ENCODE results near the gene CKMT2. TPM values are rescaled to one million over a fixed set of nuclear protein-coding genes. Genes with fewer than 3 reads are reported as not detected.
"Not testable (repeated sequence)": the region's sequence is repeated elsewhere in the genome, so short reads cannot be mapped to it uniquely, and the experiment has no call there.

CKMT2 gene
- total and polyA plus RNA-seq, 2 of the 4 experiments (the other 2 are of a cell fraction), result 0.21 to 0.36 TPM

DNA sequence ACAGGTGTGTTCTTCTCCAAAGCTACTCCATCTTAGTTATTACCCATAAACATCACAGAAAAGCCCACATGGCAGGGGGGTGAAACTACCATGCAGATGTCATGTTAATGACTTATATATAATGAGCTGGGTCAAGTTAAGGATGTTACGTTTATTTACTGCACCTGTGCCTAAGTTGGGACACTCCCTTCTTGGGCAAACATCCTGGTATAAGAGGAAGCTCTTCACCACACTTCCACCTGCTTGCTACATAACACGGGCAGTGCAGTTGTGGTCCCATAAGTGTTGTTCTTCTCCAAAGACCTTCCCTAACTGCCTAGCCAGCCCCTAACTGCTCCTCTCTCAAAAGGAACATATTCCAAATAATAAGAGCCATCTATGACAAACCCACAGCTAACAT lies 59.0 kb downstream of the CKMT2 start:
- Histone ChIP-seq H3K4ac (ENCODE audit: low read depth, low read length) (no peak overlapping the region), H4K8ac (ENCODE audit: low read depth in 2 of 2, low read length in 2 of 2) (no peak overlapping the region), H3K23ac (ENCODE audit: low read depth, low read length) (no peak overlapping the region), H4K5ac (ENCODE audit: low read depth, low read length) (no peak overlapping the region), H2BK20ac (ENCODE audit: low read depth, low read length) (no peak overlapping the region), H2BK15ac (ENCODE audit: low read depth, low read length) (no peak overlapping the region), H2AK5ac (ENCODE audit: low read depth, low read length) (no peak overlapping the region), H3K4me1 (ENCODE audit: control insufficient read depth, insufficient read depth, low read length) (no peaks in the 10 kb centered on the region), H3K27ac (ENCODE audit: insufficient read depth, low read length) (no peak overlapping the region), H2BK120ac (ENCODE audit: low read depth, low read length) (no peak overlapping the region), H3K14ac (replicated peaks; ENCODE audit: low read depth, low read length) (no peak overlapping the region), H3K36me3 (ENCODE audit: control insufficient read depth, insufficient read depth, low read length) (no peaks in the 10 kb centered on the region), H2AFZ (replicated peaks; ENCODE audit: low read length, poor library complexity) (no peak overlapping the region), H3K79me1 (ENCODE audit: low read depth in 1 of 2, low read length in 2 of 2) (peaks cover 17 to 40% of the 10 kb centered on the region in 2 experiments), H3K18ac (ENCODE audit: low read depth, low read length) (no peak overlapping the region), H2AK9ac (replicated peaks; ENCODE audit: low read depth, low read length, poor library complexity) (no peak overlapping the region), H4K20me1 (ENCODE audit: insufficient read depth, low read length) (peaks cover 13% of the 10 kb centered on the region; the same call in 1 of the 2 replicates), H3K56ac (ENCODE audit: extremely low read depth, insufficient read depth, low read length) (no peak overlapping the region), H3K4me2 (ENCODE audit: low read depth, low read length) (no peak overlapping the region), H3K9me1 (ENCODE audit: insufficient read depth, low read length) (peaks cover 6% of the 10 kb centered on the region; the same call in 1 of the 2 replicates), H2BK5ac (ENCODE audit: low read depth, low read length, poor library complexity, severe bottlenecking) (no peak overlapping the region), H4K91ac (ENCODE audit: insufficient read depth, low read depth, low read length) (no peak overlapping the region), H3K27me3 (ENCODE audit: control insufficient read depth, insufficient read depth, low read length) (no peaks in the 10 kb centered on the region), H3K9ac (ENCODE audit: low read depth, low read length) (no peak overlapping the region), H3K9me3 (ENCODE audit: control insufficient read depth, insufficient read depth, low read length) (peaks cover 4% of the 10 kb centered on the region; the same call in 1 of the 2 replicates), H3K4me3 (ENCODE audit: insufficient read depth, low read depth, low read length) (no peak overlapping the region)
- TF ChIP-seq RAD21 (IDR thresholded peaks at IDR 0.05; ENCODE audit: low read length), result no peak
- BruUV-seq (replicated peaks), result no TSS peak
- ChIA-PET POLR2A (ENCODE audit: unreplicated experiment) (interaction anchor here (0.8 kb wide), 1 partner anchor 9 kb away, joined by 3 read pairs; the partner anchor contains the start of gene ZCCHC9), CTCF (no interaction called here)
- in situ Hi-C loops (cut with MboI; ENCODE audit: low sequenced_read_pairs) (loop anchor here (10.0 kb wide), 1 partner anchor 607 kb away; no protein-coding TSS in a partner anchor), dilution Hi-C loops (cut with HindIII; ENCODE audit: low sequenced_read_pairs, unreplicated experiment) (no loop called here), intact Hi-C loops (cut with micrococcal nuclease) (loop anchor here (10.0 kb wide), 2 partner anchors 47 to 327 kb away; partner anchors contain the start of gene RASGRF2)
- DNase-seq (no peak), ATAC-seq (ENCODE audit: low read depth) (no peak)
- 80% methylated on average over 1 of the region's 2 CpGs; no CpG with 5 or more reads in 1 of the 2 experiments for WGBS, 2 experiments (ENCODE audit: extremely low coverage in 2 of 2, insufficient read length in 1 of 2)

GRCh38 chr5:81294021-81294420 lies 60.9 kb downstream of the CKMT2 start:
- CTCF ChIA-PET; H2BK5ac ChIP-seq (ENCODE audit: low read depth, low read length, poor library complexity, severe bottlenecking); H2AFZ ChIP-seq (replicated peaks; ENCODE audit: low read length, poor library complexity); H3K27me3 ChIP-seq (ENCODE audit: control insufficient read depth, insufficient read depth, low read length); H2AK9ac ChIP-seq (replicated peaks; ENCODE audit: low read depth, low read length, poor library complexity); BruUV-seq (replicated peaks); H3K4ac ChIP-seq (ENCODE audit: low read depth, low read length); ATAC-seq (ENCODE audit: low read depth); H3K9me1 ChIP-seq (ENCODE audit: insufficient read depth, low read length); H3K27ac ChIP-seq (ENCODE audit: insufficient read depth, low read length); H2BK20ac ChIP-seq (ENCODE audit: low read depth, low read length); H3K23ac ChIP-seq (ENCODE audit: low read depth, low read length); H3K4me3 ChIP-seq (ENCODE audit: insufficient read depth, low read depth, low read length); H3K14ac ChIP-seq (replicated peaks; ENCODE audit: low read depth, low read length); POLR2A ChIA-PET (ENCODE audit: unreplicated experiment); H3K9ac ChIP-seq (ENCODE audit: low read depth, low read length); H2AK5ac ChIP-seq (ENCODE audit: low read depth, low read length); H3K4me2 ChIP-seq (ENCODE audit: low read depth, low read length); H2BK120ac ChIP-seq (ENCODE audit: low read depth, low read length); H4K5ac ChIP-seq (ENCODE audit: low read depth, low read length); H3K4me1 ChIP-seq (ENCODE audit: control insufficient read depth, insufficient read depth, low read length); H4K91ac ChIP-seq (ENCODE audit: insufficient read depth, low read depth, low read length); DNase-seq; H4K8ac ChIP-seq (ENCODE audit: low read depth in 2 of 2, low read length in 2 of 2); dilution Hi-C loops (cut with HindIII; ENCODE audit: low sequenced_read_pairs, unreplicated experiment); H3K36me3 ChIP-seq (ENCODE audit: control insufficient read depth, insufficient read depth, low read length); H3K18ac ChIP-seq (ENCODE audit: low read depth, low read length); H2BK15ac ChIP-seq (ENCODE audit: low read depth, low read length); H3K9me3 ChIP-seq (ENCODE audit: control insufficient read depth, insufficient read depth, low read length); H3K56ac ChIP-seq (ENCODE audit: extremely low read depth, insufficient read depth, low read length): not testable (repeated sequence)
- WGBS, 2 experiments (ENCODE audit: extremely low coverage in 2 of 2, insufficient read length in 1 of 2), result no CpG with 5 or more reads among the region's 5 CpGs
- in situ Hi-C loops (cut with MboI; ENCODE audit: low sequenced_read_pairs) (loop anchor here (10.0 kb wide), 1 partner anchor 609 kb away; no protein-coding TSS in a partner anchor), intact Hi-C loops (cut with micrococcal nuclease) (loop anchor here (10.0 kb wide), 2 partner anchors 49 to 329 kb away; partner anchors contain the start of gene RASGRF2)
- Histone ChIP-seq H4K20me1 (ENCODE audit: insufficient read depth, low read length) (peaks cover 13% of the 10 kb centered on the region; the same call in 1 of the 2 replicates), H3K79me1 (ENCODE audit: low read depth in 1 of 2, low read length in 2 of 2) (peaks cover 18 to 40% of the 10 kb centered on the region in 2 experiments)

All from IMR-90 (cell line).